HG03442 (cell line): ENCODE data around the gene C22orf31.

Experiments
- ATAC-seq: cut with Tn5 transposase; IDR thresholded peaks from one replicate; pipeline ENCODE4 v1.9.1; 2021; ENCODE audit warnings: mild to moderate bottlenecking, moderate library complexity; ENCODE audit not compliant: unreplicated experiment

The C22orf31 gene

GRCh38 chr22:29081517-29082236 is 20.0 kb upstream of the C22orf31 start:
- ATAC-seq, result no peak

- ATAC-seq, result no peak
Observed at GRCh38 chr22:29080106-29080975, 18.7 kb upstream of the C22orf31 start.

- no peak for ATAC-seq
Observed at GRCh38 chr22:29079218-29079901, 17.7 kb upstream of the C22orf31 start.

- ATAC-seq, result no peak
Observed at GRCh38 chr22:29078869-29079207, 17.2 kb upstream of the C22orf31 start.

GRCh38 chr22:29078036-29078868 is 16.6 kb upstream of the C22orf31 start:
- no peak for ATAC-seq

- no peak for ATAC-seq
Observed at GRCh38 chr22:29074276-29074772, 12.7 kb upstream of the C22orf31 start.

GRCh38 chr22:29073618-29074275 is 12.1 kb upstream of the C22orf31 start:
- ATAC-seq, result no peak

GRCh38 chr22:29072979-29073617 is 11.5 kb upstream of the C22orf31 start, which contains the start of gene KREMEN1:
TSS of gene KREMEN1 (plus strand) at chr22:29073035. CDS start at chr22:29073131, 96 bp downstream.
- ATAC-seq, result peak; percentile 3

- ATAC-seq, result peak; percentile 85
Observed at GRCh38 chr22:29072193-29072978, 10.8 kb upstream of the C22orf31 start.

- no peak for ATAC-seq
Observed at GRCh38 chr22:29071261-29072045, 9.8 kb upstream of the C22orf31 start.

- ATAC-seq, result no peak
Observed at GRCh38 chr22:29070490-29070889, 8.9 kb upstream of the C22orf31 start.

GRCh38 chr22:29069463-29069862 is 7.8 kb upstream of the C22orf31 start:
- ATAC-seq, result no peak

GRCh38 chr22:29065468-29066190 is 4.0 kb upstream of the C22orf31 start:
- ATAC-seq, result no peak

- ATAC-seq, result no peak
Observed at GRCh38 chr22:29062286-29062821, 723 bp upstream of the C22orf31 start.

GRCh38 chr22:29060931-29061330 is 700 bp downstream of the C22orf31 start:
- ATAC-seq, result no peak

- no peak for ATAC-seq
Observed at GRCh38 chr22:29060251-29060869, 1.3 kb downstream of the C22orf31 start.
